GM18526 (cell line): ENCODE measurements around the gene TMEM81.

Experiments
- POLR2A ChIP-seq: IDR thresholded peaks from 3 replicates; pipeline ENCODE4 v1.6.1; 2011; ENCODE audit not compliant: insufficient read length; ENCODE audit errors: extremely low read depth

The TMEM81 gene

DNA sequence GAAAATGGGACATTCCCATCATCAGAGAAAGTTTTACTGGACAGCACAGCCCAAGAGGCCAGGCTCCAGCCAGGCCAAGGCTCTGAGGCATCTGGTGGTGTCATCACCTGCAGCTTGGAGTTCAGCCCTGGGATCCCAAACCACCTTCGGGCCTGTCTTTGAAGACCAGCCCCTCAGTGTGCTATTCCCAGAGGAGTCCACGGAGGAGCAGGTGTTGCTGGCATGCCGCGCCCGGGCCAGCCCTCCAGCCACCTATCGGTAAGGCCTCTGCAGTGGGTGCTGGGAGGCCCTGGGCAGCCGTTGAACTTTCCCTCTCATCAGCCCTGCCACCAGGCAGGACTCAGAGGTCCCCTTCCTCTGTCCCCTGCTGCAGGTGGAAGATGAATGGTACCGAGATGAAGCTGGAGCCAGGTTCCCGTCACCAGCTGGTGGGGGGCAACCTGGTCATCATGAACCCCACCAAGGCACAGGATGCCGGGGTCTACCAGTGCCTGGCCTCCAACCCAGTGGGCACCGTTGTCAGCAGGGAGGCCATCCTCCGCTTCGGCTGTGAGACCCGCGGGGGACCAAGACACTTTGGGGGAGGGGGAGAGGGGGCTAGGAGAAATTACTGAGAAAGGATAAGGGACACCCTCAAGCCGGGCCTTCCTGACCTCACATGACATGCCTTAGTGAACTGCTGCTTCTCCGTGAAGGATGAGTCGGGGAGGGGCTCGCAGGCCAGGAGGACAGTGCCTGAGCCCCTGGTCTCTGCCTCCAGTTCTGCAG lies 26.3 kb downstream of the TMEM81 start:
- TF ChIP-seq POLR2A = no peak

DNA sequence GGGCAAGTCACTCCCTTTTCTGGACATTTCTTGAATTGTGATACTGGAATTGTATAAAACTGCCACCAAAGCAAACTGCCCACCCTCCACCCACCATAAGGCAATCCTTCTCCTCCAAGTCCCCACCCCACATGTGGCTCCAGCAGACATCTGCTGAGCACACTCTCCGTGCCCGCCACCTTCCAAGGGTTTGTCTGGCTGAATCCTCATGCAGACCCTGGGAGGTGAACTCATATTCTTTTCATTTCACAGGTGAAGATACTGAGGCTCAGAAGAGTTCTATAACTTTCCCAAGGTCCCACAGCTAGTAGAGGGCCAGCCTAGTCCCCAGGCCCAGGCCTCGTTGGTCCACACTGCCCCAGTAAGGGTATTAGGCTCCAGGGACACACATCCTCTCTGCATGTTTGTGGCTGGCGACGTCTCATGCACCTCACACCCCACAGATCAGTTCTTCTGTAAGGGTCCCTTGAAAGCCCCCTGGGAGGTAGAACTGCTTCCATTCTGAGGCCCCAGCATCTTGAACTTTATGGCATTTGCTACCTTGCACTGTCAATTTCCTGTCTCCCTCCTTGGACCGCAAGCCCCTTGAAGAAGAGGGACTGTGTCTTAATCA lies 27.2 kb downstream of the TMEM81 start:
- TF ChIP-seq POLR2A = no peak

DNA sequence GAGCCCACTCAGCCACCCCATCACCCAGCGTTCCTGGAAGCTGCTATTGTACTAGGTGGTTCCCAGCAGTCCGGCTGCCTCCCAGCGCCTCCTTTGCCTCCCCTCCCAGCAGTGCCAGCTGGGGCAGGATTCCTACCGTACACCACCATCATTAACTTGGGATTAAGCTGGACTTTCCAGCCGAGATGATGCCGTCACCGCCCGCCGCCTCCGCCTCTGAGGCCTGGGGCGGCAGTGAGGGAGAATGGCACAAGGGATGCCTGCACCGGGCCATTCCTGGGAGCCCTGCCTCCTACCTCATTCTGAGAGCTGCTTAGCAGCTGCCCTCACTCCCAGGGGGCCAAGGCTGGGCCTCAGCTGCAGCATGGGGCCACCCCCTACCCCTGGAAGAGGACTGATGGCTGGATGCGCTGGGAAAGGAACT lies 28.1 kb downstream of the TMEM81 start:
- TF ChIP-seq POLR2A = no peak

- TF ChIP-seq POLR2A = no peak
Observed at GRCh38 chr1:205054013-205054412, 30.2 kb downstream of the TMEM81 start.

- TF ChIP-seq POLR2A = no peak
Observed at GRCh38 chr1:205053296-205053695, 31.0 kb downstream of the TMEM81 start.

DNA sequence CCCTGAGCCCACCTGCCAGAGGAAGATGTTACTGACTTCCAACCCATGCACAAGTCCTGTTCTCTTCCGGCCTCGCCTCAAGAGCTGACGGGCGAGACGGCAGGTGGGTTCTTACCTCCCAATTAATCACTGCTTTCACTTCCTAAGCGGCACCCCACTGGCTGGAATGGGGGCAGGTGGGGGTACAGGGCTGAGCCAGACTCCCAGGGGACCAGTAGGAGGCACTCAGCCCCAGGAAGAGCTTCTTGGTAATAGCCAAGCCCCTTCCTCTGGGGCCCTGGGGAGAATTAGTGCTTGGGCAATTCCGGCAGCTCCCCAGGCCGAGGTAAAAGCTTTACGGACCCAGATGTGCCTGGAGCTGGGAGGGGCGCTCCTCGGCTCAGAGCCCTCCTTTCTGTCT lies 31.6 kb downstream of the TMEM81 start:
- TF ChIP-seq POLR2A = no peak

- no peak for TF ChIP-seq POLR2A
Observed at GRCh38 chr1:205049479-205049878, 34.8 kb downstream of the TMEM81 start.

DNA sequence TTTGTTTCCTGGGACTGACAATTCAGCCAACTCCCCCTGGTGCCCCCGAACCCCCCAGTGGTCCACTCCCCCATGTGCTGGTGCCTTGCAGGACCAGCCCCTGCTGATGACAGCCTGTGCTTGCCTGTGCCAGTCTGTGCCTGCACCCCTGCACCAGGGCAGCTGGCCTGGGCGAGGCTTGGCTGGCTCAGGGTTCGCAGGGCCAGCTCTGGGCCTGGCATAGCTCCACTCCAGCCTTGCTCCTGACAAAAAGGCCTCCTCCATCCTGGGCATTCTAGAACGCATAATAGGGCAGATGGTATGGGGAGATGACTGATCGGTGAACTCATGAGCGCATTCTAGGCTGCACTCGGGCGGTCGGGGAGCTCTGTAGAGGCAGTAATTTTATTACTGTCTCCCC lies 35.9 kb downstream of the TMEM81 start:
- no peak for TF ChIP-seq POLR2A

GRCh38 chr1:205047764-205048231 lies 36.5 kb downstream of the TMEM81 start:
- no peak for TF ChIP-seq POLR2A

DNA sequence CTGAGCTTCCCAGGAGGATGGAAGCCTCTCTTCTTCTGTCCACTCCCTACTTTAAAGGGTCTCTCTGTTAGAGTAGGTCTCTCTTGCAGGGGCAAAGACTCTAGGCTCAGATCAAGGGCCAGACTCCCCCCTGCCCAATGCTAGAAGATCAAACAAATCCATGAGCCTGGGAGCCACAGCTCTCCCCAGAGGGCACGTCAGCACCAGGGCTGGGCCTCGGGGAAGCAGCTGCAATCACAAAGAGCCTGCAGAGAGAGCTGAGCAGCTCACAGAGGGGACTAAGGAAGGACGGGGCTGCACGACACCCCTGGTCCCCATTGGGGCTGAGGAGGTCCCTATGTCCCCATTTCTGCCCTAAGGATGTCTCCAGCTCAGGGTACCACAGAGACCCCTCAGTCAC lies 37.4 kb downstream of the TMEM81 start:
- TF ChIP-seq POLR2A = no peak

GRCh38 chr1:205045146-205045545 lies 39.1 kb downstream of the TMEM81 start:
- TF ChIP-seq POLR2A = no peak

DNA sequence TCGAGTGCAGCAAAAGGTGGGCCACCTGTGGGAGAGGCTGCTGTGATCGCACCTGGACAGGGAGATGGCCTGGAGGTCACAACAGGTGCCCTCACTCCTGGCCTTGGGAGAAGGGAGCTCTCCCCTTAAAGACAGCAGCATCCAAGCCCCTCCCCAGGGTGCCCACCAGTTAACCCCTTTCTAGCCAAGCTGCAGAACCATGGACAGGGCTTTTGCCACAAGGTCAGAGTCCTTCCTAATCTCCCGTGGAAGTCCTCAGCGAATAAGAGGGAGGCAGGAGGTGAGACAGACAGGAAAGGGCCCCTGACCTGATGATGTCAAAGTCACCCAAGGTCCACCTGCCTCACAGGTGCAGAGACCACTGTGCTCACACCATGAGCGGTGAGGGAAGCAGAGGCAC lies 39.5 kb downstream of the TMEM81 start:
- no peak for TF ChIP-seq POLR2A

GRCh38 chr1:205043866-205044265 lies 40.4 kb downstream of the TMEM81 start:
- no peak for TF ChIP-seq POLR2A

DNA sequence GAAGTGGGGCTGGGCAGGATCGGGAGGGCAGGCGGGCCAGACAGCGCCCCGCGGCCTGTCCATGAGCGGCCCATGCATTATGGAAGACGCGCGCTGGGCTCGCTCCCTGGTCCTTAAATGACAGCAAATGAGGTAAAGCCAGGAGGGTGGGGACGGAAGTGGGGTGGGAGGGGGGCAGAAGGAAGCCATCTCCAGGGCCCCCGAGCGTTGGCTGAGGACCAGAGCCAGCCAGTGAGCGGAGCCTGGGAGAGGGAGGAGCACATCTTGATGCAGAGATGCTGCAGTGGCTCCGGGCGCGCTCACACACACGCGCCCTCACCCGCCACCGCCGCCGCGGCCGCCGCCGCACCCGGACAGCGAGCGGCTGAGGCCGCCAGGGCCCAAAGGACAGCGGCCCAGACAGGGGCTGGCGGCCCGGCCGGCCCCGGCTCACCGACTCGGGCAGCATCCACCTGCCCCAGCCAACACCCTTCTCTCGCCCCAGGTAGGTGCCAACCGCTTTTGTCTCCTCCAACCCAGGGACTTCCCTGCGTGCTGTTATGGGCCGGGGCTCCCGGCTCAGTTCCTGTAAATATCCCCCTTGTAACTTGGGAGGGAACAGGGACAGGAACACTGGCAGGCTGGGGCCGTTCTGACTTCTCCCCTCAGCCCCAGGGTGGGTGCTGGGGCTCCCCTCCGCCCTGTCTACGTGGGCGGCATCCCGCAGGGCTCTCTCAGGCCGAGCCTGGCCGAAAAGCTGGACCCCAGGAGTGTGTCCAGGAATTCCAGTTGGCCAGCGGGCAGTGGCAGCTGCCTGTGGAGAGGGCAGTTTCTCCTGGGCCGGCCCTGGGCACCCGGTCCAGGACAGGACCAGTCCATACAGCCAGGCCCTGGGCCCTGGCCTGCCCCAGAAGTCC lies 41.1 kb downstream of the TMEM81 start, which contains the start of gene CNTN2:
Gene CNTN2 (plus strand): TSS at position 302 of the 896 bp plus-strand sequence. CDS start 9,974 bp downstream, outside the sequence.
- no peak for TF ChIP-seq POLR2A
